ENCODE measurements around the gene CACNA2D4.

The CACNA2D4 gene

GRCh38 chr12:1936406-1937320 lies 18.2 kb upstream of the CACNA2D4 start:
- no peak for FAIRE-seq
- no peak for TF ChIP-seq CTCF (IDR thresholded peaks at IDR 0.05; ENCODE audit: insufficient read depth, missing control alignments)
- no peak for DNase-seq (ENCODE audit: insufficient read length, low spot score)

GRCh38 chr12:1935700-1936378 lies 17.4 kb upstream of the CACNA2D4 start:
- no peak for DNase-seq (ENCODE audit: insufficient read length, low spot score)
- FAIRE-seq, result no peak
- no peak for TF ChIP-seq CTCF (IDR thresholded peaks at IDR 0.05; ENCODE audit: insufficient read depth, missing control alignments)

- TF ChIP-seq CTCF (IDR thresholded peaks at IDR 0.05; ENCODE audit: insufficient read depth, missing control alignments), result no peak
- no peak for FAIRE-seq
Measured at GRCh38 chr12:1935242-1935641, 16.8 kb upstream of the CACNA2D4 start.

GRCh38 chr12:1934831-1935230 lies 16.4 kb upstream of the CACNA2D4 start:
- DNase-seq (ENCODE audit: insufficient read length, low spot score) (no peak), FAIRE-seq (no peak)
- no peak for TF ChIP-seq CTCF (IDR thresholded peaks at IDR 0.05; ENCODE audit: insufficient read depth, missing control alignments)

More at GRCh38 chr12:1935242-1935641, 16.8 kb upstream of the CACNA2D4 start:
- no peak for DNase-seq (ENCODE audit: insufficient read length, low spot score)

- no peak for DNase-seq (ENCODE audit: insufficient read length, low spot score)
- FAIRE-seq, result no peak
- no peak for TF ChIP-seq CTCF (IDR thresholded peaks at IDR 0.05; ENCODE audit: insufficient read depth, missing control alignments)
Measured at GRCh38 chr12:1934068-1934467, 15.6 kb upstream of the CACNA2D4 start.

GRCh38 chr12:1933342-1934051 lies 15.0 kb upstream of the CACNA2D4 start:
- TF ChIP-seq CTCF (IDR thresholded peaks at IDR 0.05; ENCODE audit: insufficient read depth, missing control alignments), result no peak
- FAIRE-seq (no peak), DNase-seq (ENCODE audit: insufficient read length, low spot score) (no peak)
